ENCODE results near the gene MAD2L2. TPM values are rescaled to one million over a fixed set of nuclear protein-coding genes. Genes with fewer than 3 reads are reported as not detected.

The MAD2L2 gene
- 10 to 100 TPM; 25.7 to 28.0 TPM for total RNA-seq
- 10 to 100 TPM; 44.5 to 56.1 (median 46.8) TPM for polyA plus RNA-seq (ENCODE audit: insufficient read length in 6 of 6)
- long read RNA-seq, donor 1, transcript MAD2L2-207 (9 exons, 1,118 nt) = minor isoform, 15 of 35 reads
- long read RNA-seq, donor 1, transcript MAD2L2-204 (9 exons, 872 nt) = major isoform, 20 of 35 reads
- long read RNA-seq, donor 1, partial matches to known transcripts = 0 of 35 reads
- long read RNA-seq, donor 1, other reads (novel, unspliced or antisense) = 0 of 35 reads
- long read RNA-seq, donor 2, transcript MAD2L2-204 (9 exons, 872 nt) = major isoform, 10 of 18 reads
- long read RNA-seq, donor 2, transcript MAD2L2-207 (9 exons, 1,118 nt) = minor isoform, 7 of 18 reads
- long read RNA-seq, donor 2, partial matches to known transcripts = 0 of 18 reads
- long read RNA-seq, donor 2, other reads (novel, unspliced or antisense) = 0 of 18 reads
- long read RNA-seq, donor 3, transcript MAD2L2-204 (9 exons, 872 nt) = major isoform, 17 of 22 reads
- long read RNA-seq, donor 3, transcript MAD2L2-207 (9 exons, 1,118 nt) = minor isoform, 5 of 22 reads
- long read RNA-seq, donor 3, partial matches to known transcripts = 0 of 22 reads
- long read RNA-seq, donor 3, other reads (novel, unspliced or antisense) = 0 of 22 reads
- long read RNA-seq, donor 4, transcript MAD2L2-207 (9 exons, 1,118 nt) = major isoform, 41 of 49 reads
- long read RNA-seq, donor 4, partial matches to known transcripts = 2 of 49 reads
- long read RNA-seq, donor 4, other reads (novel, unspliced or antisense) = 3 of 49 reads
- long read RNA-seq, donor 5, transcript MAD2L2-204 (9 exons, 872 nt) = minor isoform, 8 of 23 reads
- long read RNA-seq, donor 5, transcript MAD2L2-207 (9 exons, 1,118 nt) = major isoform, 15 of 23 reads
- long read RNA-seq, donor 5, partial matches to known transcripts = 0 of 23 reads
- long read RNA-seq, donor 5, other reads (novel, unspliced or antisense) = 0 of 23 reads
- long read RNA-seq, donor 6, transcript MAD2L2-207 (9 exons, 1,118 nt) = major isoform, 9 of 18 reads
- long read RNA-seq, donor 6, partial matches to known transcripts = 5 of 18 reads
- long read RNA-seq, donor 6, other reads (novel, unspliced or antisense) = 0 of 18 reads
- long read RNA-seq, donor 7, transcript MAD2L2-207 (9 exons, 1,118 nt) = major isoform, 5 of 9 reads
- long read RNA-seq, donor 7, partial matches to known transcripts = 0 of 9 reads
- long read RNA-seq, donor 7, other reads (novel, unspliced or antisense) = 0 of 9 reads
- long read RNA-seq, donor 8, transcript MAD2L2-207 (9 exons, 1,118 nt) = major isoform, 14 of 22 reads
- long read RNA-seq, donor 8, transcript MAD2L2-204 (9 exons, 872 nt) = minor isoform, 8 of 22 reads
- long read RNA-seq, donor 8, partial matches to known transcripts = 0 of 22 reads
- long read RNA-seq, donor 8, other reads (novel, unspliced or antisense) = 0 of 22 reads
- long read RNA-seq, donor 9 = 0 reads
- long read RNA-seq, donor 10, transcript MAD2L2-207 (9 exons, 1,118 nt) = major isoform, 44 of 53 reads
- long read RNA-seq, donor 10, partial matches to known transcripts = 5 of 53 reads
- long read RNA-seq, donor 10, other reads (novel, unspliced or antisense) = 2 of 53 reads
- long read RNA-seq, donor 11, transcript MAD2L2-207 (9 exons, 1,118 nt) = major isoform, 20 of 33 reads
- long read RNA-seq, donor 11, transcript MAD2L2-204 (9 exons, 872 nt) = minor isoform, 10 of 33 reads
- long read RNA-seq, donor 11, partial matches to known transcripts = 0 of 33 reads
- long read RNA-seq, donor 11, other reads (novel, unspliced or antisense) = 0 of 33 reads
- long read RNA-seq, donor 12, transcript MAD2L2-207 (9 exons, 1,118 nt) = major isoform, 11 of 17 reads
- long read RNA-seq, donor 12, transcript MAD2L2-204 (9 exons, 872 nt) = minor isoform, 6 of 17 reads
- long read RNA-seq, donor 12, partial matches to known transcripts = 0 of 17 reads
- long read RNA-seq, donor 12, other reads (novel, unspliced or antisense) = 0 of 17 reads

DNA sequence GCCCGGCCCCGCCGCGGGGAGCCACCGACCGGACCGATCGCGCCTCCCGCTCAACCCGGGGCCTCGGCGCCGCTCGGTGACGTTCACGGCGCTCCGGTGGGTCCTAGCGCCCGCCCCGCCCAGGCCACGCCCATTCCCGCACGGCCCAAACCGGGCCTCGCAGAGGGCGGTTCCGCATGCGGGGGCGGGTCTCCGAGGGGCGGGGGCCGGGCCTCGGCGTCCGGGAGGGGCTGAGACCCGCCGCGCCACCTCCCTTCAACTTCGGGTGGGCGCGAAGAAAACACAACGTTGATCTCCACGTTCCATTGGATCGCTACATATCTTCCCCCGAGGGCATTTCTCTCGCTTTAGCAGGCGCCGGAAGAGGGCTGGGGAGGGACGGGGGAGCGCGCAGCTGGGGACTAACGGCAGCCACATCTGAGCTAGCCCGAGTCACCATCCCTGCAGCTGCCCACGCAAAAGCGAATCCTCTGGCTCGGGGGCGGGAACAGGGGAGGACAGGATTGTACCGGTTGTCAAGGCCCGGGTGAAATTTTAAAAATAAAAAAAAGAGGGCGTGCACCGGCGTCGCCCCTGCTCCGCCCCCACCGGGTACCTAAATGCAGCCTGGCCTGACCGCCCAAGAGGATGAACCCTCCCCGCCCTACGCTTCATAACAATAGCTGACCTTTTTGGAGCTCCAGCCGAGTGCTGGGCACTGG, at the start of gene MAD2L2:
MAD2L2 (minus strand) TSS at position 78 of the 701 bp plus-strand sequence. CDS start 547 bp downstream, outside the sequence.
- H3K4me1 ChIP-seq = peaks cover 6 to 29% of the 10 kb centered on the region in 2 donors
- H3K9me3 ChIP-seq = no peaks in the 10 kb centered on the region
- peak; percentile 99 for ATAC-seq
- H3K27me3 ChIP-seq = no peaks in the 10 kb centered on the region
- H3K36me3 ChIP-seq = peaks cover 0 to 13% of the 10 kb centered on the region in 2 donors
- peak within 1 kb of the TSS; percentile 82 to 99 for H3K4me3 ChIP-seq
- no peak for TF ChIP-seq CTCF (IDR thresholded peaks at IDR 0.05)
- peak within 1 kb of the TSS; percentile 71 to 82 for H3K27ac ChIP-seq
- intact Hi-C loops (cut with DNase I) = no loop called here
- peak; percentile 83 to 98 (median 90) for DNase-seq

- Histone ChIP-seq H3K9me3 (no peaks in the 10 kb centered on the region), H3K27ac (peak overlapping the region; percentile 84 to 94), H3K27me3 (no peaks in the 10 kb centered on the region), H3K4me1 (peaks cover 18 to 85% of the 10 kb centered on the region in 2 donors), H3K4me3 (peak overlapping the region in 1 of 2 donors; percentile 7), H3K36me3 (no peaks in the 10 kb centered on the region)
- DNase-seq (peak in 2 of 4 donors; percentile 50 to 82), ATAC-seq (peak; percentile 86)
- TF ChIP-seq CTCF (IDR thresholded peaks at IDR 0.05) = no peak
- intact Hi-C loops (cut with DNase I) = no loop called here
Measured at GRCh38 chr1:11730429-11730891, 49.5 kb upstream of the MAD2L2 start.

- DNase-seq = no peak
- Histone ChIP-seq H3K9me3 (no peaks in the 10 kb centered on the region), H3K4me3 (peak overlapping the region in 1 of 2 donors; percentile 7), H3K27me3 (no peaks in the 10 kb centered on the region), H3K27ac (peak overlapping the region; percentile 3 to 94), H3K36me3 (no peaks in the 10 kb centered on the region), H3K4me1 (peaks cover 18 to 85% of the 10 kb centered on the region in 2 donors)
- TF ChIP-seq CTCF (IDR thresholded peaks at IDR 0.05) = no peak
- peak; percentile 5 for ATAC-seq
- intact Hi-C loops (cut with DNase I) = no loop called here
Measured at GRCh38 chr1:11729498-11730428, 48.8 kb upstream of the MAD2L2 start.

All from left lung (tissue), 14 donors.